Cardiac muscle cell (in vitro differentiated cells and primary cell): ENCODE data around the gene METTL27. TPM values are rescaled to one million over a fixed set of nuclear protein-coding genes. Genes with fewer than 3 reads are reported as not detected.

Experiments
- DNase-seq, 2 donors: peaks; one replicate each; pipeline versions ENCODE4 v3.0.0 to v3.0.0-alpha.2; 2010 to 2017; ENCODE audit warnings: low read depth in 1 of 2, low spot score in 1 of 2
- H3K27ac ChIP-seq: fragments of 200-600 bp; sonication (generic); 2 replicates; pipeline ENCODE4 v1.5.1; 2016
- H3K27me3 ChIP-seq: fragments of 200-600 bp; sonication (generic); 2 replicates; pipeline ENCODE4 v1.6.0; 2016; ENCODE audit warnings: control low read depth
- H3K36me3 ChIP-seq: fragments of 200-600 bp; sonication (generic); 2 replicates; pipeline ENCODE4 v1.5.1; 2016; ENCODE audit warnings: control low read depth
- H3K4me1 ChIP-seq: fragments of 200-600 bp; sonication (generic); 2 replicates; pipeline ENCODE4 v1.8.1; 2017; ENCODE audit warnings: low read depth, mild to moderate bottlenecking, mixed run types
- H3K4me3 ChIP-seq: fragments of 200-600 bp; sonication (generic); 2 replicates; pipeline ENCODE4 v1.5.1; 2016; ENCODE audit warnings: mild to moderate bottlenecking
- H3K9me3 ChIP-seq: fragments of 200-600 bp; sonication (generic); 2 replicates; pipeline ENCODE4 v1.5.1; 2017; ENCODE audit warnings: low read depth, mild to moderate bottlenecking, control low read depth
- polyA plus RNA-seq: library from polyadenylated mRNA; unstranded; fragments of >200 nt; fragmentation: Nextera tagmentation; extraction: Ambion mirVana; gene quantifications from 2 replicates; pipeline ENCODE4 v1.2.1, GENCODE V29; 2016
- total RNA-seq: library from RNA; depleted of rRNA; stranded (reverse); fragments of >200 nt; gene quantifications from 2 replicates; pipeline ENCODE4 v1.2.3, GENCODE V29; 2016
- TF ChIP-seq, protein P1 (sequence below): IDR thresholded peaks from 2 replicates; pipeline ENCODE4 v1.5.1; 2012; ENCODE audit warnings: low read depth, mild to moderate bottlenecking, low read length

Gene METTL27
- total and polyA plus RNA-seq, 2 experiments from 2014 or later = 4.6 to 5.2 TPM

DNA sequence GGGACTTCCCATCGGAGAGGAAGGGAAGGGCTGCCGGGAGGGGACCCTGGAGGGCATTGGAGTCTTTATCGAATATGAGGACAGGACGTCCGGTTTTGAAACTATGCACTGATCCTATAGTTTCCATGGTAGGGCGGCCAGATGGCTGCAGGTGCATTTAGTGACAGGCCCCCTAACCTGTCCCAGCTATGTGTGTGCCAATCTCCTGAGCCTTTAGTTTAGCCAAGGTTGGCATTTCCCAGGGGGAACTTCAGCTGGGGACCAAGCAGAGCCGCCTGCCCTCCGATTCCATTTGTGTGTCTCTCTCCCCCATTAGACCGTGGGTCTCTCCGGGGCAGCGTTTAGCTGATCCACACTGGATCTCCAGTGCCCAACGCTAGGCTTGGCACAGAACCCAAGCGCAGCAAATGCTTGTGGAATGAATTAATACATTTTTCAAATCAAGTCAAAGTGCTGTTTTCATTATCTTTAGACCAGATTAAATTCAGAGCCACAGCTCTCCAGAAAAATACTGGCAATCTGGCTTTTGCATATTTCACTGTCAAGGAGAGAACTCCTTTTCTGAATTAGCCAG, 38.5 kb upstream of the METTL27 start:
- Histone ChIP-seq H3K9me3 (no peaks in the 10 kb centered on the region), H3K4me3 (no peak overlapping the region), H3K27ac (no peak overlapping the region), H3K4me1 (no peaks in the 10 kb centered on the region), H3K27me3 (peaks cover 36% of the 10 kb centered on the region), H3K36me3 (no peaks in the 10 kb centered on the region)
- DNase-seq = no peak
- TF ChIP-seq, protein P1, sequence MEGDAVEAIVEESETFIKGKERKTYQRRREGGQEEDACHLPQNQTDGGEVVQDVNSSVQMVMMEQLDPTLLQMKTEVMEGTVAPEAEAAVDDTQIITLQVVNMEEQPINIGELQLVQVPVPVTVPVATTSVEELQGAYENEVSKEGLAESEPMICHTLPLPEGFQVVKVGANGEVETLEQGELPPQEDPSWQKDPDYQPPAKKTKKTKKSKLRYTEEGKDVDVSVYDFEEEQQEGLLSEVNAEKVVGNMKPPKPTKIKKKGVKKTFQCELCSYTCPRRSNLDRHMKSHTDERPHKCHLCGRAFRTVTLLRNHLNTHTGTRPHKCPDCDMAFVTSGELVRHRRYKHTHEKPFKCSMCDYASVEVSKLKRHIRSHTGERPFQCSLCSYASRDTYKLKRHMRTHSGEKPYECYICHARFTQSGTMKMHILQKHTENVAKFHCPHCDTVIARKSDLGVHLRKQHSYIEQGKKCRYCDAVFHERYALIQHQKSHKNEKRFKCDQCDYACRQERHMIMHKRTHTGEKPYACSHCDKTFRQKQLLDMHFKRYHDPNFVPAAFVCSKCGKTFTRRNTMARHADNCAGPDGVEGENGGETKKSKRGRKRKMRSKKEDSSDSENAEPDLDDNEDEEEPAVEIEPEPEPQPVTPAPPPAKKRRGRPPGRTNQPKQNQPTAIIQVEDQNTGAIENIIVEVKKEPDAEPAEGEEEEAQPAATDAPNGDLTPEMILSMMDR = no peak

DNA sequence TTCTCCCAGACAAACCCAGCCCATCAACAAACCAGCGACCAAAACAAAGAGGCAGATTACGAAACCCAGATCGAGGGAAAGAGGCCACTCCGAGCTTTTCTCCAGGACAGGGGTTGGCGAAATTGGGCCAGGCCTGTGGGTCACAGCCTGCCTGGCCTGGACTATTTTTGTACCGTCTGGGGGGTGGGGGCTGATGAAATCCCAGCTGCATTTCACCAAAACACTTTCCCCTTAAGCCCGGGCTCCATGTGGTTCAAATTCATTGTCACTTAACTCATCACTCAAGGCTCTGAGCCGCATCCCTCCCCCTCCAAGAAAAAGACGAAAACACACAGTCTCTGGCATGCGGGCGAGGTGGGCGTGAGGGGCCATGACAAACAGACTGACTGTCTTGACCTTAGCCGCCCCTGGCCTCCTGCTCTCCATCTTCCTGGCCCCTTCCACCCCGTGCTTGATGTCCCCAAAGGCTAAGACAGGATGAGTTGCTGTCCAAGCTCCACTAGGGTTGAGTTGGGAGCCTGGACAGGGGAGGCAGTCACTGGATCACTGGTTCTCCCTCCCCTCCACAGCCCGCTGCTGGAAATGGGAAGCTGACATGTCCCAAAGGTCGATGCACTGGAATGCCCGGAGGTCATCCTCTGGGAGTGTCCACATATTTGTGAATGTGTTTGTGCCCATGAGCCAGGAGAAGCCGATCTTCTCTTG, 37.8 kb upstream of the METTL27 start:
- no peaks in the 10 kb centered on the region for H3K4me1 ChIP-seq
- H3K9me3 ChIP-seq = no peaks in the 10 kb centered on the region
- H3K4me3 ChIP-seq = no peak overlapping the region
- TF ChIP-seq, protein P1 = no peak
- peaks cover 36% of the 10 kb centered on the region for H3K27me3 ChIP-seq
- H3K36me3 ChIP-seq = no peaks in the 10 kb centered on the region
- peak in 1 of 2 donors; percentile 61 for DNase-seq
- H3K27ac ChIP-seq = no peak overlapping the region

DNA sequence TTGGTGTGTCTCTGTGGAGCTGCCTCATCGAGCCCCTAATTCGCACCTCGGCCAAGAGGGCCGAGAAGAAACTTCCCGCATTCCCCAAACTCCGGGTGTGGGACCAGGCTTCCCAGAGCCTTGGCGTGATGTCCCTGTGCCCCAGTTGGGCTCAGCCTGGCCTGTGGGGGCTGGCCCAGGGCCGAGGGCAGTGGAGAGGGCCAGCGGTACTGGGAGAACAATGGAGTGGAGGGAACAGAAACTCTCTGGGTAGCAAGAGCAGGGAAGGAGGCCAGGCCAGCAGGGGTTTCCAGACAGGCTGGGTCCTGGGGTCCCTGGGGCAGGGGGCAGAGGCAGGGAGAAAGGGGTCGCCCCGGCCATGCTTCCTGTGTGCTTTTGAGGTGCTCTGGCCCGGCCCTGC, 34.7 kb upstream of the METTL27 start:
- H3K4me3 ChIP-seq = no peak overlapping the region
- TF ChIP-seq, protein P1 = no peak
- H3K4me1 ChIP-seq = no peaks in the 10 kb centered on the region

DNA sequence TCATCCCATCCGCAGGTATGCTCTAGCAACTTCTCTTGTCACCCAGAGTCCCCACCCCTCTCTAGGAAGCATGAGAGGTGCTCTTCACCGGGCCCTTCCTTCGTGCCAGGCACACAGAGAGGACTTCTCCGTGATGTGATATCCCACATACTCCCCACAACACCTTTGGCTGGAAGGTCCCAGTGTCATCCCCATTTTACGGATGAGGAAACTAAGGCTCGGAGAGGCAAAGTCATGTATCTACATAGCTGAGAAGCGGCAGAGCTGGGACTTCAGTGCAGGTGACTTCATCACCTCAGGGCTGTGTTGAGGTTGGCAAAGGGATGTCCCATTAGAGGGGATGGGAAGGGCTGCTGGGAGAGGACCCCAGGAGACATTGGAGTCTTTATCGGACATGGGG, 34.0 kb upstream of the METTL27 start:
- TF ChIP-seq, protein P1 = no peak
- no peak for DNase-seq
- Histone ChIP-seq H3K27me3 (peaks cover 17% of the 10 kb centered on the region), H3K36me3 (no peaks in the 10 kb centered on the region), H3K27ac (no peak overlapping the region), H3K4me1 (no peaks in the 10 kb centered on the region), H3K4me3 (no peak overlapping the region), H3K9me3 (no peaks in the 10 kb centered on the region)

More for the DNA sequence above, 34.7 kb upstream of the METTL27 start:
- DNase-seq = no peak
- peaks cover 23% of the 10 kb centered on the region for H3K27me3 ChIP-seq
- no peak overlapping the region for H3K27ac ChIP-seq
- H3K36me3 ChIP-seq = no peaks in the 10 kb centered on the region
- H3K9me3 ChIP-seq = no peaks in the 10 kb centered on the region

DNA sequence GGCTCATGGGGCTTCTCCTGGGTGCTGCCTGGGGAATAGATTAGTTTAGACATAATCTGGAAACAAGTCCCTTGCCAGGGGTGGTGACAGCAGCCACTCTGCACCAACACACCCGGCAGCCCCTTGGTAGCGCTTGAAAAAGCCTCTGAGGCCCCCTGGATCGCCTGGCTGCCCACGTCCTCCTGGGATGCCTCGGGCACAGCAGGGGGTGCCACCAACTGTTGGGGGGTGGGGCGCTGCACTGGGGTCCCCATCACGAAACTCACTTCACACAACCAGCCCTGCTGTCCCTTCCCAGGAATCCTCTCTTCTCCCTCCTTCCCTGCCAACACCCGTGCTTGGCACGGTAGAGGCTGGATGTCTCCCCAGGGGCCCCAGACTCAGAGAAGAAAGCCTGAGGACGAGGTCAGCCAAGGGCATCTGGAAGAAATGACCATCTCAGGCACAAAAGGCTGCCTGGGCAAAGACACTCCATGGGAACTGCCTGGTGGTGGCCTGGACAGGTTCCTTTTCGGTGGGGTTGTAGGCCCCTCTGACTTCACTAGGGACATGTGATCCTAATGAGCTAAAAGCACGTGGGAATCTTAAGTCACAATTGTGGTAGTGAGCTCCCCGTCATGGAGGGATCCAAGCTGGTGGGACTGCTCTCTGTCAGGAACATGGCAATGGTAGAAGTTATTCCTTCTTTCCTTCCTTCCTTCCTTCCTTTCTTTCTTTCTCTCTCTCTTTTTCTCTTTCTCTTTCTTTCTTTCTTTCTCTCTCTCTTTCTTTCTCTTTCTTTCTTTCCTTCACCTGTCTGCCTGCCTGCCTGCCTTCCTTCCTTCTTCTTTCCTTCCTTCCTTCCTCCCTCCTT, 30.0 kb upstream of the METTL27 start:
- no peak overlapping the region for H3K27ac ChIP-seq
- no peaks in the 10 kb centered on the region for H3K36me3 ChIP-seq
- peaks cover 12% of the 10 kb centered on the region for H3K4me1 ChIP-seq
- no peaks in the 10 kb centered on the region for H3K9me3 ChIP-seq
- H3K27me3 ChIP-seq = no peaks in the 10 kb centered on the region
- no peak for DNase-seq
- no peak overlapping the region for H3K4me3 ChIP-seq
- TF ChIP-seq, protein P1 = no peak
